Left lung (tissue), 10 donors: Measurements from ENCODE around the gene NDEL1. TPM values are rescaled to one million over a fixed set of nuclear protein-coding genes. Genes with fewer than 3 reads are reported as not detected.

Experiments used
- ATAC-seq: fragments of 200-7000 bp; cut with Tn5 transposase; one replicate; pipeline ENCODE4 v1.9.1; 2020; ENCODE audit warnings: moderate library complexity
- DNase-seq, 4 donors: peaks; one replicate each; pipeline ENCODE4 v3.0.0-alpha.2; 2013 to 2020
- H3K27ac ChIP-seq, 2 donors: fragments of 200-600 bp; sonication (generic) in 1 of 2; one replicate each; pipeline versions ENCODE4 v1.5.0 to v1.8.0; 2020 to 2021
- H3K27me3 ChIP-seq, 2 donors: fragments of 200-600 bp; sonication (generic) in 1 of 2; one replicate each; pipeline versions ENCODE4 v1.5.0 to v1.8.0; 2020 to 2021
- H3K36me3 ChIP-seq, 2 donors: fragments of 200-600 bp; sonication (generic) in 1 of 2; one replicate each; pipeline versions ENCODE4 v1.5.0 to v1.8.0; 2020 to 2021
- H3K4me1 ChIP-seq, 2 donors: fragments of 200-600 bp; one replicate each; pipeline ENCODE4 v1.8.0; 2021
- H3K4me3 ChIP-seq, 2 donors: fragments of 200-600 bp; sonication (generic) in 1 of 2; one replicate each; pipeline versions ENCODE4 v1.5.0 to v1.8.0; 2020 to 2021; ENCODE audit warnings: mild to moderate bottlenecking in 1 of 2
- H3K9me3 ChIP-seq, 2 donors: fragments of 200-600 bp; sonication (generic) in 1 of 2; one replicate each; pipeline versions ENCODE4 v1.5.0 to v1.8.0; 2020 to 2021
- CTCF ChIP-seq, 2 donors: fragments of 200-600 bp; sonication (generic) in 1 of 2; IDR thresholded peaks; one replicate each; pipeline versions ENCODE4 v1.5.0 to v1.8.0; 2021; ENCODE audit warnings: antibody characterized with exemption in 2 of 2
- intact Hi-C, 2 donors: fragments of 100-400 bp; cut with DNase I; formaldehyde crosslinking; loops; one replicate each; pipeline versions ENCODE4 v1.11.2 to v1.14.2; 2022
- polyA plus RNA-seq, 6 donors: library from polyadenylated mRNA; unstranded; fragments of 120-200 nt; gene quantifications; one replicate each; pipeline ENCODE4 v1.2.1, GENCODE V29; 2013; ENCODE audit not compliant: insufficient read length in 6 of 6
- total RNA-seq, 2 donors: library from RNA; stranded (reverse); fragmentation: NEBNext Ultra II Directional; extraction: Animal tissue kit (Norgen Biotek cat#: 25700); gene quantifications; one replicate each; pipeline ENCODE4 v1.2.1, GENCODE V29; 2021
- donor health status: DM: no; HTN: yes; CAD: no.
- donor health status: DM: no; HTN: no; CAD: no.

Gene NDEL1
- total and polyA plus RNA-seq, 8 donors: 57.7 to 84.1 (median 71.0) TPM

DNA sequence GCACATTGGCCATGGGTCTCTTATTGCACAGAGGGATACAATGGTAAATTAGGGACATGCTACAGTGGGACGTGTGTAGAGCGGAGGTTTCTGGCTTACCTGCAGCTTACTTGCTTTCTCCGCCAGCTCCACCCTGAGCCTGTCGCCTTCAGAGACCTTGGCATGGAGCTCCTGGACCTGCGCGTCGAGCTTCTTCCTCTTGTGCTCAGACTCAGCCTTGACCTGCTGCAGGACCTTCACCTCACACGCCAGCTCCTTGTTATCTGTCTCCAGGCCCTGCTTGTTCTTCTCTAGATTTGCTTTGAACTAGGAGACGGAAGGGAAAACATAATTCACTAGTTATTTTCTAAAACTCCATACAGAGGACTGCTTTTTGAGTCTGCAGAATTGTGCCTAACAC, 63.5 kb downstream of the NDEL1 start:
- Histone ChIP-seq H3K4me3 (no peak overlapping the region), H3K4me1 (no peaks in the 10 kb centered on the region), H3K27ac (no peak overlapping the region), H3K27me3 (no peaks in the 10 kb centered on the region), H3K36me3 (peaks cover 0 to 16% of the 10 kb centered on the region in 2 donors), H3K9me3 (no peaks in the 10 kb centered on the region)
- ATAC-seq (no peak), DNase-seq (no peak)
- no peak for TF ChIP-seq CTCF (IDR thresholded peaks at IDR 0.05)
- intact Hi-C loops: no loop called here

- no peaks in the 10 kb centered on the region for H3K27me3 ChIP-seq
- H3K36me3 ChIP-seq: peaks cover 0 to 12% of the 10 kb centered on the region in 2 donors
- DNase-seq: no peak
- ATAC-seq: no peak
- H3K27ac ChIP-seq: no peak overlapping the region
- no peaks in the 10 kb centered on the region for H3K4me1 ChIP-seq
- no peak for TF ChIP-seq CTCF (IDR thresholded peaks at IDR 0.05)
- no peaks in the 10 kb centered on the region for H3K9me3 ChIP-seq
- intact Hi-C loops: no loop called here
- no peak overlapping the region for H3K4me3 ChIP-seq
These were observed 63.9 kb downstream of the NDEL1 start for GRCh38 chr17:8499614-8500013.

- DNase-seq (no peak), ATAC-seq (no peak)
- Histone ChIP-seq H3K4me1 (no peaks in the 10 kb centered on the region), H3K4me3 (no peak overlapping the region), H3K27me3 (no peaks in the 10 kb centered on the region), H3K36me3 (peaks cover 0 to 9% of the 10 kb centered on the region in 2 donors), H3K27ac (no peak overlapping the region), H3K9me3 (no peaks in the 10 kb centered on the region)
- TF ChIP-seq CTCF (IDR thresholded peaks at IDR 0.05): no peak
- intact Hi-C loops: no loop called here
These were observed 64.9 kb downstream of the NDEL1 start for GRCh38 chr17:8500609-8501008.

DNA sequence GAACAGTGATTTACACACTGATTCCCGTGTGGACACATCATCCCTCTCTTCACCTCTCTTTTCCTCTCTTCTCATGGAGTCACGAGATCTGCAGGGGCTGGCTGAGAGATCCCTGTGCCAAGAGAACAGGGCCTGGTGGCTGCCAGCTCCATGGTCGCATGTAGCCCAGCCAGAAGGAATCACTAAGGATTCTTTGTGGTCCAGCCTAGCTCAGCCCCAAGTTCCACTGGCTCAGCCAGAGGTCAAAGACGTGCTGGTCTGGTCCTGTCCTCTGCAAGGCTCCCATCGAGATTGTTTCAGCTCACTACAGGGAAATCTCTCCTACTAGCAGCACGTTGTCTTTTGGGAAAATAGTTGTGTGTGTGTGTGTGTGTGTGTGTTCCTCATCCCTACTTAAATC, 66.4 kb downstream of the NDEL1 start:
- Histone ChIP-seq H3K27ac (no peak overlapping the region), H3K4me3 (no peak overlapping the region), H3K4me1 (no peaks in the 10 kb centered on the region), H3K9me3 (no peaks in the 10 kb centered on the region), H3K36me3 (peaks cover 0 to 3% of the 10 kb centered on the region in 2 donors), H3K27me3 (no peaks in the 10 kb centered on the region)
- TF ChIP-seq CTCF (IDR thresholded peaks at IDR 0.05): no peak
- DNase-seq (no peak), ATAC-seq (no peak)
- intact Hi-C loops: no loop called here

DNA sequence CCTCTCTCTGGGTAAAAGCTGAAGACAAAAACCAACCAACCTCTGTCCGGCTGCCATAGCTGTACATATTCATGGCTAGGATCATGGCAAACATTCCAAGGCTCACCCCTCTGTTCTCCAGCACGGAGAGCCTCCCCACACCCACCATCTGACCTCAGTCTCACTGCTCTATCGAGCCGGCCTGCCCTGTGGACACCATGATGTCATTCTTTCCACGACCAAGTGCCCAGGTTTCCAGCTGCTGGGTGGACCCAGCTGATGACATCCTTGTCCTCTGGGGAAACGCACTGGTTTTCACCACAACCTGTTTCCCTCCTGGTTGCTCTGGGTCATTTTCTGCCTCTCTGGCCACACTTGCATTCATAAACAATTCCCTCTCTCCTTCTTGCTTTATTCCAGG, 67.7 kb downstream of the NDEL1 start:
- no peak for TF ChIP-seq CTCF (IDR thresholded peaks at IDR 0.05)
- no peaks in the 10 kb centered on the region for H3K27me3 ChIP-seq
- H3K9me3 ChIP-seq: no peaks in the 10 kb centered on the region
- ATAC-seq (no peak), DNase-seq (no peak)
- peaks cover 0 to 7% of the 10 kb centered on the region in 2 donors for H3K36me3 ChIP-seq
- H3K4me3 ChIP-seq: no peak overlapping the region
- no peaks in the 10 kb centered on the region for H3K4me1 ChIP-seq
- intact Hi-C loops: no loop called here
- H3K27ac ChIP-seq: no peak overlapping the region
